ENCODE results near the gene BCL2L12.
"Not testable (repeated sequence)": the region's sequence is repeated elsewhere in the genome, so short reads cannot be mapped to it uniquely, and the experiment has no call there.

The BCL2L12 gene

GRCh38 chr19:49665351-49666119, at the start of gene BCL2L12, which contains the start of gene IRF3:
Gene BCL2L12, plus strand, starts transcription at chr19:49665933. Its CDS starts 760 bp downstream, at chr19:49666693.
Gene IRF3, minus strand, starts transcription at chr19:49665857. Its CDS starts 1,019 bp downstream, at chr19:49664838.
- DNase-seq: peak; percentile 99

GRCh38 chr19:49616532-49616931, 49.2 kb upstream of the BCL2L12 start:
- DNase-seq: no peak

DNA sequence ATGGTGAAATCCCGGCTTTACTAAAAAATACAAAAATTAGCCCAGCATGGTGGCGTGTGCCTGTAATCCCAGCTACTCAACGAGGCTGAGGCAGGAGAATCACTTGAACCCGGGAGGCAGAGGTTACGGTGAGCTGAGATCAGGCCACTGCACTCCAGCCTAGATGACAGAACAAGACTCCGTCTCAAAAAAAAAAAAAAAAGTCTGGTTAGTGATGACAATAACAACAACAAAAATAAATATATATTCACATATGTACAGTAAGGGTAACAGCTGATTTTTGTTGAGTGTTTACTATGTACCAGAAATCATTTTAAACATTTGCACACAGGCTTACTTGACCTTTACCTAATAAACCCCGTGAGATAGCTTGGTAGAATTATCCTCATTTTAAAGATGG, 48.8 kb upstream of the BCL2L12 start:
- no peak for DNase-seq

DNA sequence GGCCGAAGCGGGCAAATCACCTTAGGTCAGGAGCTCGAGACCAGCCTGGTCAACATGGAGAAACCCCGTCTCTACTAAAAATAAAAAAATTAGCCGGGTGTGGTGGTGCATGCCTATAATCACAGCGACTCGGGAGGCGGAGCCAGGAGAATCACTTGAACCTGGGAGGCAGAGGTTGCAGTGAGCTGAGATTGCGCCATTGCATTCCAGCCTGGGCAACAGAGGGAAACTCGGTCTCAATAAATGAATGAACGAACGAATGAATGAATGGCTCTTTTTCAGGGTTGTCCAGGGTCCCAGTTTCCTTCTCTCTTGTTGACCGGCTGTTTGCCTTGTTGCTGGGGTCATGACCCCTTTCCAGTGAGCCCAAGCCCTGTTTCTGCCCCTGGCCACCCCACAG, 47.9 kb upstream of the BCL2L12 start:
- DNase-seq: not testable (repeated sequence)

- DNase-seq: no peak
Measured at GRCh38 chr19:49624967-49625910, 40.5 kb upstream of the BCL2L12 start.

DNA sequence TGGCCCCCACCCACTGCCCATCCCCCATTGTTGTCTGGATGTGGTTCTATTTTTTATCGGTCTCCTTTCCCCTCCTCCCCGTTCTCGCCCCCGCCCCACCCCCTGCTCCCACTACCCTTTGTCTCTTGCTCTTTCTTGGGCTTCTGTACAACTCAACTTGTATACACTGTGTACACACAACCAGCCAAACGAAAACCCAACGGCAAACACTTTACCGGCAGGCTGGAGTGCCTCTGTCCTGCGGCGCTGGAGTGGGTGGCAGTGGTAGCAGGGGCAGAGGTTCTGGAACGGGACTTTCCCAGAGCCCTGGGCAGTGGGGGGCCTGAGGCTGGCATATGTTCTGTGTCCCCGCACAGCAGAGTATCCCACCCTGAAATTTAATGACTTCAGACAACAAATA, 39.5 kb upstream of the BCL2L12 start:
- DNase-seq: no peak

DNA sequence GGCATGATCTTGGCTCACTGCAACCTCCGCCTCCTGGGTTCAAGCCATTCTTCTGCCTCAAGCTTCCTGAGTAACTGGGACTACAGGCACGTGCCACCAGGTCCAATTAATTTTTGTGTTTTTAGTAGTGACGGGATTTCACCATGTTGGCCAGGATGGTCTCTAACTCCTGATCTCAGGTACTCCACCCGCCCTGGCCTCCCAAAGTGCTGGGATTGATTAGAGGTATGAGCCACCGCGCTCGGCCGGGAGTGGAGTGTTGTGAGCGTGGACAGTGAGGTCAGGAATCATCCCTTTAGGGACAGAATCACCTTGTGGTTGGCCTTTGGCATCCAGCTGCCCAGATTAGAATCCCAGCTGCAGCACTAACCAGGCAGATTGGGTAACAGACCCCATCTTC, 36.1 kb upstream of the BCL2L12 start:
- DNase-seq: no peak

GRCh38 chr19:49631014-49631588, 34.6 kb upstream of the BCL2L12 start:
- no peak for DNase-seq

GRCh38 chr19:49631610-49632192, 34.0 kb upstream of the BCL2L12 start:
- no peak for DNase-seq

DNA sequence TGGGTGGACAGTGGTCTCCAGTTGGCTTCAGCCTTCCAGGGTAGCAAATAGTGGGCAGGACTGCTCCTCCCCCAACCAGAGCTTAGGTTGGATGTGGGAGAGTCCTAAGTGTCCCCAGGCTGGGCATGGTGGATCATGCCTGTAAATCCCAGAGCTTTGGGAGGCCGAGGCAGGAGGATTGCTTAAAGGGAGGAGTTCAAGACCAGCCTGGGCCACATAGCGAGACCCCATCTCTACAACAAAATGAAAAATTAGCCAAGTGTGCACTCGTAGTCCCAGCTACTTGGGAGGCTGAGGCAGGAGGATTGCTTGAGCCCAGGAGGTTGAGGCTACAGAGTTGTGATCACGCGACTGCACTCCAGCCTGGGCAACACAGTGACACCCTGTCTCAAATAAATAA, 33.2 kb upstream of the BCL2L12 start:
- DNase-seq: no peak

DNA sequence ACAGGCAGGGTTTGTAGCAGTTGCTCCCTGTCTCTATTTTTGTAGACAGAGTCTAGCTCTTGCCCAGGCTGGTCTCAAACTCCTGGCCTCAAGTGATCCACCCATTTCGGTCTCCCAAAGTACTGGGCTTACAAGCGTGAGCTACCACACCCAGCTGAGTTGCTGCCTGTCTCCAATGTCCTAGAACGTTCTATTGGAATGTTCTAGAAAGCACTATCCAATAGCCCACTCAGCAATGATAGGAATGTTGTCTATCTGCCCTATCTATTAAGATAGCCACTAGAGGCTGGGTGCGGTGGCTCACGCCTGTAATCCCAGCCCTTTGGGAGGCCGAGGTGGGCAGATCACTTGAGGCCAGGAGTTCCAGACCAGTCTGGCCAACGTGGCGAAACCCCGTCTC, 32.5 kb upstream of the BCL2L12 start:
- not testable (repeated sequence) for DNase-seq

GRCh38 chr19:49635530-49636232, 30.1 kb upstream of the BCL2L12 start:
- DNase-seq: no peak

DNA sequence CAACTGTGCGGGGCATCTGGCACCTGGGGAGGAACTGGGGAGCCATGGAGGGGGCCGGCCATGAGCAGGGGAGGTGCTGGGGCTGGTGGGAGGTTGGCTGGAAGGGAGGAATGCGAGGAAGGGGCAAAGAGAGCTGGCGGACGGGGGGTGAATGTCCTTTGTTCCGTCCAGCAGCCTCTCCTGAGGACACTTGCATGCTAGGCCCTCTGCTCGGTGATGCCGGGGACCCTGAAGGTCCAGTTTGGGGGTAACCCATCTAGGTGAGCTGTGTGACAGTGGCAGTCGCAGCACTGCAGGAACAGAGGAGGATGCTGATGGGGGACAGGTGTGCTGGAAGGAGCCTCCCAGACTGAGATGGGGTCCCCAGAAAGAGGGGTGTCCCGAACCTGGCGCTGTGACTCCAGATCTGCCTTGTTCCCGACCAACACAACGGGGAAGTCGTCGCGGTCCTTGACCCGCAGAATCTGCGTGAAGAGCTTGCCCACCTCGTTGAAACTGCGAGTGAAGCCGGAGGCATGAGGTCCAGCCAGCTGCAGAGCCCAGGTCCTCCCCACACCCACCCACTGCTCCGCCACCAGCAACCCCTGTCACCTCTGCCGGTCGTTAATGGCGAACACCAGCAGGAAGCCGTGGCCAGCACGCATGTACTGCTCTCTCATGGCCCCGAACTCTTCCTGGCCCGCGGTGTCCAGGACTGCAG, 29.4 kb upstream of the BCL2L12 start:
- DNase-seq: no peak

DNA sequence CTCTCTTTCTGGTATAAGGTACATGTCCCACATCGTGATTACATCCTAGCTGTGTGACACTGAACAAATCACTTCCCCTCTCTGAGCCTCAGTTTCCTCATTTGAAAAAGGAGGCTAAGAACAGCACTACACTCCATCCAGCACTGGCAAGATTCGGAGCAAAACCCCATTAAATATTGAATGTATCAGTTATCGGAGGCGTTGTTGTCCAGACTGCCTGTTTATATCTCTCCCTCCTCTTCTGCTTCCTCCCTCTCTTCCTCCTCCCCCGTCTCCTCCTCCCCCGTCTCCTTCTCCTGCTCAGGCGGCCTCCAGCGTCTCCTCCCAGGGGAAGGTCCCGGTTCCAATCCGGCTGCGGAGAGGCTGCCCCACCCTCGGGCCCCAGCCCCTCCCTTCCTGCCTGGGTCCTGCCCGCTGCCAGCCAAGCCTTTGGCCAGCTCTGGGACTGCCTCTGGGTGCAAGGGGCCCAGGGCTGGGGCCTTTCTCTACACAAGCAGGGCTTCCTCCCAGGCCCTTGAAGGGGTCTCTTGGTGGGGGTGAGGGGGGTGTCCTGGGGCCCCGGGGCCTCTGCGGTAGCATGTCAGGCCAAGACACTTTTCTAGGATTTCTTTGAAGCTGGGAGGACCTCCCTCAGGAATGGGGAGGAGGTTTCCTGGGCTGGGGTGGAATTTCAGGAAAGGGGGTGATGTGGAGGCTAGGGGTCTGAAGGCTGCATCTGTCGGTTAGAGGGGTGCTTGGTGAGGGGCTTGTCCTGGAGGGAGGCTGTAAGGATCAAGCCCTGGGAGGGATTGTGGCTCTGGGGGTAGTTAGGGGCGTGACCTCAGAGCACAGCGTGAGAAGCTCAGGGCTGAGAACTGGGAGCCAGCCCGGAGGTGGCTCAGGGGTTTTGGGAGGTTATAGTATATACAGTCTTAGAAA, 27.7 kb upstream of the BCL2L12 start:
- peak; percentile 83 for DNase-seq

GRCh38 chr19:49639401-49640112, 26.2 kb upstream of the BCL2L12 start:
- no peak for DNase-seq

DNA sequence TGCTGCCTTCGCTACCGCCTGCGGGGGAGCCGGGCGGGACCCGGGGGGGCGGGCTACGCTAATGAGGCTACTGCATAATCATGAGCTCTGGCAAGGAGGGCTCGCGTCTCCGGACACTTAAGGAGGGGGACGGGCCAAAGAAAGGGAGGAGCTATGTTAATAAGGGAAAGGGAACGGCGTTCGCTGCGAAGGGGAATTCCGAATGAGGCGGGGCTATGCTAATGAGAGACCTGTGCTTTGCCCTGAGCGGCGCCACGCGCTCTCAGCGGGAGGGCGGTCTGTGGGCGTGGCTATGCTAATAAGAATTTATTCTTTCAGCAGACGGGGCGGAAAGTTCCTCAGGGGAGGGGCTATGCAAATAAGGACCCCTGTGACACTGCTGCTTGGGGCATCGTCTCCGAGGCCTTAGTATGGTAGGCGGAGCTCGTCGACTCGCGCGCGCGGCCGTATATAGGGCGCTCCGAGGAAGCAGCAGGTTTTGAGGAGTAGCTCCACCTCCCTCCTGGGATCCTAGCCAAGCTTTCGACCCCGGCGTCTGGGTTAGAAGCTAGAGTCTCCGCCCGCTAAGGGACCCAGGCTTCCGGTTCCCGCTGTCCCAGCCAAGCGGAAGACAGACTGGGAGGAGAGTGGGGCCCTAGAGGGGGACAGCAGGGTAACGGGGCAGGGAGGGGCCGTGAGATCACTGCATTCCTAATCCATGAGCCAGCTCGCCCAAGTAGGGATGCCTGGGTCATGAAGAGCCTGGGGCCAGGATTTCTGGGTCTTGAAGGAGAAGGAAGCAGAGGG, 25.4 kb upstream of the BCL2L12 start, which contains the start of gene RRAS:
Gene RRAS (minus strand): TSS at position 31 of the 786 bp plus-strand sequence. CDS start 45 bp downstream, outside the sequence.
- peak; percentile 100 for DNase-seq

GRCh38 chr19:49641688-49642491, 23.8 kb upstream of the BCL2L12 start, which contains the start of gene SCAF1:
Gene SCAF1, plus strand, starts transcription at chr19:49642209. Its CDS starts 2,818 bp downstream, at chr19:49645027.
- peak; percentile 100 for DNase-seq

Data from femur (tissue), 1 donor.